GM19463 (cell line): ENCODE data around the gene HIVEP3.
"Not testable (repeated sequence)": the region's sequence is repeated elsewhere in the genome, so short reads cannot be mapped to it uniquely, and the experiment has no call there.

Experiments used
- ATAC-seq: cut with Tn5 transposase; IDR thresholded peaks from one replicate; pipeline ENCODE4 v1.9.1; 2021; ENCODE audit warnings: mild to moderate bottlenecking, moderate library complexity; ENCODE audit not compliant: unreplicated experiment

HIVEP3 gene

DNA sequence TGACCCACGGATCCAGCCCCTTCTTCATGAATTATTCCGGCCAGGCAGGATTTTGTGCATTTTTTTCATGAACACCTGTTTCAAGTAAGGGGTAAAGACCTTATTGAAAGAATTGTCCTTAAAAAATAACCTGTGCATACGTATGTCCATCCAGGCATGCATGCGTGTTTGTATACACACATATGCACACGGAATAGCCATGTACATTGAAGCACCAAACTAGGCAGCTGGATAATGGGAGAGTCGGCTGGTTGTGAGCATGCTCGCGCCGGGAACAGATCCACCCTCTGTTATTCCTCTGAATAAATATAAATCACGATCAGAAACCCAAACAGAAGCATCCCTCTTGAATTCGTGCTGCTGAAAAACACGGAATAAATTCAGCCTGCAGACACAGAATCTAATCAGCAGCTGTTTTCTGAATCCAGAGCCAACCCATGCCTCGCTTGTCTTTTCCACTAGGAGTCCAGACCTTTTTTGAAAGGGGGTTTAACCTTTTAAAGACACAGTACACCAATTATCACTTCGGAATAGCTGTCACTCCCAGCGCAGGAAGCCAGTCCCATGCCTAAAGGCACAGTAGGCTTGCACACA lies at the start of gene HIVEP3:
Gene HIVEP3 (minus strand): TSS at position 473 of the 594 bp plus-strand sequence.
- ATAC-seq, result no peak

GRCh38 chr1:41964400-41964799 lies 45.7 kb upstream of the HIVEP3 start:
- ATAC-seq, result no peak

DNA sequence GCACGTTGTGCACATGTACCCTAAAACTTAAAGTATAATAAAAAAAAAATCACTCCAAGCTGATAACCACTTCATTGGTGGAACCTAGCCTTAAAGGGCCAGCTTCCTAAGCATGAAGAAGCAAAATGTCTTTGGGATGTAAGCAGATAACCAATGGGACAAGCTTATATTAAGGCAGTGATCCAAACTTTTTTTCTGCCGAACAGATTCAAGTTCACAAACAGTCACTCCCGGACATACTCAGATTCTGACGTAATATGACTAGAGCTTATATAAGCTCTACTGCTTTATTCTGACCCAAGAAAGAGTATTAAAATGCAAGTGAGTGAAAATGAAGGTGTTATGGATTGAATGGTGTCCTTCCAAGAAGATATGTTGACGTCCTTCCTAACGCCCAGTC lies 44.9 kb upstream of the HIVEP3 start:
- no peak for ATAC-seq

DNA sequence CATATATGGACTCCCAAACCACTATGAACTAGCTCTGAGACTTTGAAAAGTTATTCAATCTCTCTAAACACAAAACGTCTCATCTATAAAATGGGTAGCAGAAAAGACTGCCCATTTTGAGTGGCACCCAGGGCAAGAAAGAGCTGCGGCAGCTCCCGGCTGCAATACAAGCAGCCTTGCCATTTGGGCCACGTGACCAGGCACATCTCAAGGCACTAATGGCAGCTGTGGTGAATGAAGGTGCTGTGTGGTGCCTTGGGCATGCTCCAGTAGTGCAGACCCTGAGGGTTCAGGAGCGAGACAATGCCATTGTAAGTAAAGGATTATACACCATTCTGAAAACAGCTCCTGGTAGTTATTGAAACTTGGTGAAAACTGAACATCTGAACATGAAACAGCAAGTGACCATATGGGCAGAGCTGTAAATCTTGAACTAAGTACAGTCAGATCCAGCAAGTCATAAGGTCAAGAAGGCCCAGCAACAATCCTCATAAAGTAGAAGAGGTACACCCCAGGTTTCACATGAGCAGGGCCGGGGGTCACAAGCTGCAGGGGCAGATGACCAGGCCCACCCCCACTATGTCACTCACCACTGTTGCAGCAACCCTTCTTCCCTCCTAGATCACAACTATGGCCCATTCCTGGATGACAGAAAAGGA lies 39.4 kb upstream of the HIVEP3 start:
- ATAC-seq, result no peak

DNA sequence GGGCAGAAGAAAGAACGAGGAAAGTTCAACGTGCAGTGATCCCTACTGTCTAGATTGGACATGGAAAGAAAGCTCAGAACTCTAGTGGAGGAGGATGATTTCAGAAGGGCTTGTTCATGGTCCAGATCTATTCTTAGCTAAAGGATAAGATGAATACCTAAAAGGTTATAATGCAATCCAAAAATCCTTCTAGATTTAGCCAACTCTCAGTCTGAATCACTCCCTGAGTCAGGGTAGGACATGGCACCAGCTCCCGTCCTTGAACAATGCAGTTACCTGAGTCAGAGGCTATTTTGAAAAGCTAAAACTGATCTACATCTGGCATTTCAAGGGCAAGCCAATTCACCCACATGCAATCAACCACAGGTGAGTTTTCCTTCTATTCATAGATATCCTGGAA lies 38.8 kb upstream of the HIVEP3 start:
- ATAC-seq, result no peak

DNA sequence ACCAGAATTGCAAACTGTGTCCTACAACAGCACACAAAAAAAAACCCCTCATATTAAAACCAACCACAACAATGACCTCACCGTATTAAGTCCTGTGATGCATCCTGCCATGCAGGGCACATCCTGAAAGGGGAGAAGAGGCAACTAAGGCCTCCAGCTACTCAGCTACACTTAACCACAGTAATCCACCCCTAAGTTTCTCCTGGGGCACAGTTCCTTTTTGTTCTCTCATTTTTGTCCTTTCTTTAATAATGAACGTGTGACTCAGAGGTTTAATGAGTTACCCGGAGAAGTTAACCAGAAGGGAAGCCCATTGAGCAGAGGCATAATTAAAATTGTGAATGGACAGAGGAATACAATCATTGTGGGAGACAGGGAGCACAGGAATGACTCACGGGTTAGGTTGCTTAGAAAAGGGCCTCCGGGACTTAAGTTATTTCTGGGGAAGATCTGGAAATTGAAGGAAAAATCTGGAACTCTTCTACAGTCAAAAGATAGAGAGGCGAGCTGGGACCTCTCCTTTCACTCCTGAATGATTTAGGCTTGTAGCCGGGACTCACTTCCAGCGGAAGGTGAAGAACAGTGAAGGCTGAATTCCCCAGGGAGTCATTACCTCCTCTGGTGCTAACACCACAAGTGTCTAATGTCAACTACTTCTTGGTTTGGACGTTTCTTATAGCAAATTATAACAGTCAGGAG lies 36.9 kb upstream of the HIVEP3 start:
- ATAC-seq, result peak; percentile 77

- ATAC-seq, result no peak
These were observed 35.8 kb upstream of the HIVEP3 start for GRCh38 chr1:41954533-41954944.

- no peak for ATAC-seq
These were observed 34.6 kb upstream of the HIVEP3 start for GRCh38 chr1:41953291-41953690.

DNA sequence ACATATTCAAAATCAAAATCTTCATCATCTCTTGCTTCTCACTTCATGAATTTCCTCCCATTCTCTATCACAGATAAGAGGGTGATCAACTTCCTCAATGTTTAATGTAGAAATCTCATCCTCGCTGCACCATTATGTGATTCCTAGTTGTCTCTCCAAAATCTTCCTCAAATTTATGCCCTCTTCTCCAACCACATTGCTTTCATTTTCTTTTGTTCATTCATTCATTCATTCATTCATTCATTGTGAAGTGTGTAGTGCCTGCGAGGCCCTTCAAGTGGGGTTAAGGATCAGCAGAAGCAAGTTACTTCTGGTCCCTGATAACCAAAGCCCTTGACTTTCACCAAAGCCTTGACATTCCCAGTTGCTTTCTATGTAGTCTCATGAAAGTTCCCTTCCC lies 33.5 kb upstream of the HIVEP3 start:
- no peak for ATAC-seq

DNA sequence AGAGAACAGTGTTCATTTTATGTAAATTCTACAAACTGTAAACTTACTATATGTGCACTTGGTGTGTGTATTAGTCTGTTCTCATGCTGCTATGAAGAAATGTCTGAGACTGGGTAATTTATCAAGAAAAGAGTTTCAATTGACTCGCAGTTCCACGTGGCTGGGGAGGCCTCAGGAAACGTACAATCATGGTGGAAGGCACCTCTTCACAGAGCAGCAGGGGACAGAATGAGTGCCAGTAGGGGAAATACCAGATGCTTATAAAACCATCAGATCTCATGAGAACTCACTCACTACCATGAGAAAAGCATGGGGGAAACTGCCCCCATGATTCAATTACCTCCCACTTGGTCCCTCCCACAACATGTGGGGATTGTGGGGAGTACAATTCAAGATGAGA lies 32.8 kb upstream of the HIVEP3 start:
- not testable (repeated sequence) for ATAC-seq

DNA sequence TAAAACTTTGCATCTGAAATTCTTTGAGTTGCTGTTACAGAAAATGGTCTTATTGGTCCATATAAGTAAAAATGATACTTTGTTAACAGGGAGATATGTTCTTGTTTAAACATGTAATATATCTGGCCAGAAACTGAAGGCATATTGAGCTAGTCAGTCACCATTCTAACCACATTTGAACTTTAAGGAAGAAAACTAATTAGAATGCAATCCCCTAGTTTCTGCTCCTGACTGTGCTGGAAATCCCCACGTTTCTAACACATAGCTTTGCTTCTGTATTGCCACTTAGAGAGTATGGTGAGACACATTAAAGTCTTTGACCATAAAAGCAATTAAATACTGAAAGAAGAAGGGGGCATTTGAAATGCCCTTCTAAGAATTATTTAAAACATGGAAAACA lies 32.1 kb upstream of the HIVEP3 start:
- no peak for ATAC-seq

DNA sequence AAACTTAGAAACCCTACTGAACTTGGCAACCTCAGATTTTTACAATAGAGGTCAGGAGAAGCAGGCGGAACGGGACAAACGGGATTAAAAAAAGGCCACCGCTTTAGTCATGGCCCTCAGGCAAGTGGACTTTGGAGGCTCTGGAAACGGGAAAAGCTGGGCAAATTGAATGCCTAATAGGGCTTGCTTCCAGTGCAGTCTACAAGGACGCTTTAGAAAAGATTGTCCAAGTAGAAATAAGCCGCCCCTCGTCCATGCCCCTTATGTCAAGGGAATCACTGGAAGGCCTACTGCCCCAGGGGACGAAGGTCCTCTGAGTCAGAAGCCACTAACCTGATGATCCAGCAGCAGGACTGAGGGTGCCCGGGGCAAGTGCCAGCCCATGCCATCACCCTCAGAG lies 27.2 kb upstream of the HIVEP3 start:
- ATAC-seq, result not testable (repeated sequence)

DNA sequence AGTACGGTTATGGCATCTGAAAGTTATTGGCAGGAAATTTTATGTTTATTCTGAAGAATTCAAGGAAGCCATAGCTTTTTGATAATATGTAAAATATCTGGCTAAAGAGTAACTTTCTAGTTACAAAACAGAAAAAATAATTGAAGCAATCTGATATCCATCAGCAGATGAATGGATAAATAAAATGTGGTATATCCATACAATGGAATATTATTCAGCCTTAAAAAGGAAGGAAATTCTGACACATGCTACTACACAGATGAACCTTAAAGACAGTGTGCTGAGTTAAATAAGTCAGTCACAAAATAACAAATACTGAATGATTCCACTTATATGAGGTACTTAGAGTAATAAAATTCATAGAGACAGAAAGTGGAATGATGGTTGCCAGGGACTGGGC lies 25.0 kb upstream of the HIVEP3 start:
- no peak for ATAC-seq

- no peak for ATAC-seq
These were observed 23.6 kb upstream of the HIVEP3 start for GRCh38 chr1:41942278-41942677.

DNA sequence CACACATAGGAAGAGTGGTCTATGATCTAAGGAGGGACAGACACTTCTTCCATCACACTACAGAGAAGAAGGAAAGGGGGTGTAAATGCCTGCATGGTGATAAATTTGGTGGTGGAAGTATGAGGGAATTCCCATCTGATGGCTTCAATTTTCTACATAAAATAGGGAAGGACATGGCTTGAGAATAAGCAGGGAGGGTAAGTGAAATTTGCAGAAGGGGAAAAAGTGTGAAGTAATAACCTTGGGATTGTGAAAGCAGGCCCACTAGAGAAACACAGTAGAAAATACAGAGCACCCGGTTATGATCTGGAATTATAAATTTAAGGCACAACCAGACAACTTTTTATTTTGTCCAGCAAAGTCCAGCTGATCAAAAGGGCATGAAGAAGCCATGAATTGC lies 22.7 kb upstream of the HIVEP3 start:
- ATAC-seq, result no peak

DNA sequence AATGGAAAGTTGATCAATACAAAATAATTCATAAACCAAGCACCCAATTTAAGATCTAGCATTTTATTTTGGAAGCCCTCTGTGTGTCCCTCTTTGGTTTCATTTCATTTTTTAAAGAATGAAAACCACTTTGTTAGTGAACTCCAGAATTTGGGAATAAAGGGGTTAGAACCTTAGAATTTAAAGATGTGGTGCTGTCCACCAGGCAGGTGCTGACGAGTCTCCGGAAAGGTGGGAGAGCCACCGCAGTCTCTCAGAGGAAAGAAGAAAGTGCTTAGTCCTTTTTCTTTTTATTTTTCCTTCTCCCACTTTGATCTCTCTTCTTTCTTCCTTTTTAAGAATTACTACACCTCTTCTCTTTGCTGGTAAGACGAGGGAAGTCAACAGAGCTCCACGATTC lies 20.5 kb upstream of the HIVEP3 start:
- no peak for ATAC-seq

- ATAC-seq, result no peak
These were observed 17.4 kb upstream of the HIVEP3 start for GRCh38 chr1:41936107-41936506.

GRCh38 chr1:41935226-41935625 lies 16.5 kb upstream of the HIVEP3 start:
- ATAC-seq, result no peak

DNA sequence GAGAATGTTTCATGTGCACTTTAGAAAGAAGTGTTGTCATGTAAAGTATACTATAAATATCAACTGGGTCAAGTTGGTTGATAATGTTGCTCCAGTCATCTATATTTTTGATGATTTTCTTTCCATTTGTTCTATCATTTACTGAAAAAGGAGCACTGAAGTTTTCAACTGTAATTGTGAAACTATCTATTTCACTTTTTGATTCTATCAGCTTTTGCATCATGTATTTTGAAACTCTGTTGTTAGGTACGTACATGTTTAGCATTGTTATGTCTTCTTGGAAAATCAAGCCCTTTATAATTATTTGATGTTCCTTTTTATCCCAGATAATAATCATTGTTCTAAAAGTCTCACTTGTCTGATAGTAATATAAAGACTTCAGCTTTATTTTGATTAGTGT lies 14.4 kb upstream of the HIVEP3 start:
- ATAC-seq, result no peak

DNA sequence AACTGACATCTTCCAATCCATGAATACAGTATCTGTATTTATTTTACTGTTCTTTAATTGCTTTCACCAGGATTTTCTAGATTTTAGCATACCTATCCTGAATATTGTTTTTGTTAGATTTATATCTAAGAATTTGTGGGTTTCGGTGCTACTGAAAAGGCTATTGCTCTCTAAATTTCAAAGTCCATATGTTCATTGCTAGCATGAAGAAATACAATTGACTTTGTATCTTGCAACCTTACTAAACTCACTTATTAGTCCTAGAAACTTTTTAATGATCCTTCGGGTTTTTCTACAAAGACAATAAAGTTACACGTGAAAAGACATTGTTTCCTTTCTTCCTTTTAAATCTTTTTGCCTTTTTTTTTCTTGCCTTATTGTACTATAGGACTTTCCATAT lies 12.9 kb upstream of the HIVEP3 start:
- no peak for ATAC-seq

DNA sequence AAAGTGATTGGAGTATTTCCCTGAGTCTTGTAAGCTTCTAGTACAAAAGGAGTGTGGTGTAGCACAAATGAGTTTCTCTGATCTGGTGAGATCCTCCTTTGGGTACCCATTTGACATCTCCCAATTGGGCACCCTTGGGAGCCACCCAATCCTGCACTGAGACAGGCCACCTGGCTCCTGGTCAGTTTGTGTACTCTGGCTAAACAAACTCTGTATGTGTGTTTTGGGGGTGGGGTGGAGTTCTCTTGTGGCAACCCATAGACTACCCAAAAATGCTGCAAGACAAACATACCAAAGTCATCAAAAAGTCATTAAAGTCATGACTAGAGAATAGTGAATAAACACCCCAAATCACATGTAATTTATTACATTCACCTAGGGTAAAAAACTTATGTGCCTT lies 8.4 kb upstream of the HIVEP3 start:
- ATAC-seq, result no peak

DNA sequence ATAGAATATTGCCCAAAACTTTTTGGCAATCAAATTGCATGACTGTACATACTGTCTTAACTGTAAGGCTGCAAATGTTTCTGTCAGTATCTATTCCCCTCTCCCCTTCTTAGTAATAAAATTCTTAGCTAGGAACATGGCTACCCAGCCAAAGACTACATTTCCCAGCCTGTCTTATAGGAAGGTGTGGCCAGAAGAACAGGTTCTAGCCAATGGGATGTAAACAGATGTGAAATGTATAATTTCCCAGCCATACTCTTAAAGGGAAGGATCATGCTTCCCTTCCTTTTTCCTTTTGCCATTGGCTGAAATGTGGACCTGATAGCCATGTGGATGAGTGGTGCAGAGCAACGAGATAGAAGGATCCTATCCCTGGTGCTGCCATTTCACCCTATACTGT lies 7.0 kb upstream of the HIVEP3 start:
- ATAC-seq, result no peak
